Astrocyte of the spinal cord (primary cell): ENCODE data around the gene GALNT2.

Experiments used
- DNase-seq: peaks from one replicate; pipeline ENCODE4 v3.0.0; 2011; ENCODE audit warnings: low read depth, low spot score
- H3K4me3 ChIP-seq: 2 replicates; pipeline ENCODE4 v1.5.1; 2011; ENCODE audit warnings: low read depth, mild to moderate bottlenecking, low read length, moderate library complexity
- in situ Hi-C: cut with HindIII; loops from 2 replicates; pipeline ENCODE4 v1.10.0; 2017; ENCODE audit warnings: low sequenced_read_pairs
- TF ChIP-seq, protein P1 (sequence below): IDR thresholded peaks from 2 replicates; pipeline ENCODE4 v1.5.1; 2012; ENCODE audit warnings: low read depth, mild to moderate bottlenecking, low read length, inconsistent platforms

The GALNT2 gene

DNA sequence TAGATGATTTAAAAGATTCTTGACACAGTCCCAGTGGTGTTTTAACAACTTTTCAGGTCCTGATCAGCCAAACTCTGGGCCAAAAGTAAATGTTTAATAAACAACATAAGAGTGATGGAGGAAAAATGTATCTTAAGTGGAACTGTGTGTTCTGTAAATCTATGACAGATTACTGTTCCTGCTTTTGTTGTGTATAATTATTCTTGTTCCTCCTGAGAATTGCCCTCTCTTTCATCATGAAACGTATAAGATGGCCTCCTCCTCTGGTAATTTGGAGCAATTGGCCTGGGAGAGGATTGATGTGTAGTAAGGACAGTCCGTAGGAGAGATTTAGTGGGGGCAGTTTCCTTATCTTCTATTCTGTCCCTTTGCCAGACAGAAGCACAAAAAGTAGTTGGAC is 34.5 kb downstream of the GALNT2 start:
- H3K4me3 ChIP-seq, result no peak overlapping the region
- DNase-seq, result no peak
- TF ChIP-seq, protein P1, sequence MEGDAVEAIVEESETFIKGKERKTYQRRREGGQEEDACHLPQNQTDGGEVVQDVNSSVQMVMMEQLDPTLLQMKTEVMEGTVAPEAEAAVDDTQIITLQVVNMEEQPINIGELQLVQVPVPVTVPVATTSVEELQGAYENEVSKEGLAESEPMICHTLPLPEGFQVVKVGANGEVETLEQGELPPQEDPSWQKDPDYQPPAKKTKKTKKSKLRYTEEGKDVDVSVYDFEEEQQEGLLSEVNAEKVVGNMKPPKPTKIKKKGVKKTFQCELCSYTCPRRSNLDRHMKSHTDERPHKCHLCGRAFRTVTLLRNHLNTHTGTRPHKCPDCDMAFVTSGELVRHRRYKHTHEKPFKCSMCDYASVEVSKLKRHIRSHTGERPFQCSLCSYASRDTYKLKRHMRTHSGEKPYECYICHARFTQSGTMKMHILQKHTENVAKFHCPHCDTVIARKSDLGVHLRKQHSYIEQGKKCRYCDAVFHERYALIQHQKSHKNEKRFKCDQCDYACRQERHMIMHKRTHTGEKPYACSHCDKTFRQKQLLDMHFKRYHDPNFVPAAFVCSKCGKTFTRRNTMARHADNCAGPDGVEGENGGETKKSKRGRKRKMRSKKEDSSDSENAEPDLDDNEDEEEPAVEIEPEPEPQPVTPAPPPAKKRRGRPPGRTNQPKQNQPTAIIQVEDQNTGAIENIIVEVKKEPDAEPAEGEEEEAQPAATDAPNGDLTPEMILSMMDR, result no peak
- in situ Hi-C loops, result no loop called here

DNA sequence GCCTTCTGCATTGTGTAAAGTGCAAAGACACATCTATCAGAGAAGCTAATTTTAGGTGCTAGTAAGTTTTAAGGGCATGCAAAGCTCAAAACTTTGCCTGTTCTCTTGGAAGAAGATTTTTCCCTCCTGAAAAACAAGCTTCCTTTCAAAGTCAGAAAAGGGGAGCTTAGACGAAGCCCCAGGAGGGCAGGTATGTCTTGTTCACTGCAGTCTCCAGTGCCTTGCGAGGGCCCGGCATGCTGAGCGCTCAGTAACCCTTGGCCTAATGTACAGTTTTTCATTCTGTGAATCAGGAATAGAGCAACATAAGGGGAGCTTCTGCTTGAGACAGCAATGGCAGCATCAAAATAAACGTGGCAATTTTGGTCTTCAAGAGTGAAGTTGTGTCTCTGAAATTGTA is 35.0 kb downstream of the GALNT2 start:
- no peak for DNase-seq
- TF ChIP-seq, protein P1, result no peak

DNA sequence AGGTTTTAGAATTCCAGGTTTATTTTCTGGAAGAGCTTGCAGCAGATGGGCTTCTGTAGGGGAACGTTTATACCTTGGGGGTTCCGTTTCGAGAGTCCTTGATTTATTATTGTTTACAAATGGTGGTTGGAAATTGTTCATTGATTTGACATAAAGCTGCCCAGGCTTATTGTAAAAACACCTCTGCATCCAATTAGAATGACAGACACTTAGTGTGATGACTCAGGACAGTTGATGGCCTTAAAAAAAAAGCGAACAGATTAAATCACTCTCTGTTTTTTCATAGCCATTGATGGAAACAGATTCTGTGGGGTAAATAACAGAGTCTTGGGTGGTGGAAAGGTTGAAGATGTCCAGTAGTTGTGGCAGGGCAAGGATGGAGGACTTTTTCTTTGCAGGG is 35.4 kb downstream of the GALNT2 start:
- no peak overlapping the region for H3K4me3 ChIP-seq
- TF ChIP-seq, protein P1, result no peak
- in situ Hi-C loops, result no loop called here
- DNase-seq, result no peak

More for the DNA sequence above, 35.0 kb downstream of the GALNT2 start:
- no peak overlapping the region for H3K4me3 ChIP-seq
- in situ Hi-C loops, result no loop called here

DNA sequence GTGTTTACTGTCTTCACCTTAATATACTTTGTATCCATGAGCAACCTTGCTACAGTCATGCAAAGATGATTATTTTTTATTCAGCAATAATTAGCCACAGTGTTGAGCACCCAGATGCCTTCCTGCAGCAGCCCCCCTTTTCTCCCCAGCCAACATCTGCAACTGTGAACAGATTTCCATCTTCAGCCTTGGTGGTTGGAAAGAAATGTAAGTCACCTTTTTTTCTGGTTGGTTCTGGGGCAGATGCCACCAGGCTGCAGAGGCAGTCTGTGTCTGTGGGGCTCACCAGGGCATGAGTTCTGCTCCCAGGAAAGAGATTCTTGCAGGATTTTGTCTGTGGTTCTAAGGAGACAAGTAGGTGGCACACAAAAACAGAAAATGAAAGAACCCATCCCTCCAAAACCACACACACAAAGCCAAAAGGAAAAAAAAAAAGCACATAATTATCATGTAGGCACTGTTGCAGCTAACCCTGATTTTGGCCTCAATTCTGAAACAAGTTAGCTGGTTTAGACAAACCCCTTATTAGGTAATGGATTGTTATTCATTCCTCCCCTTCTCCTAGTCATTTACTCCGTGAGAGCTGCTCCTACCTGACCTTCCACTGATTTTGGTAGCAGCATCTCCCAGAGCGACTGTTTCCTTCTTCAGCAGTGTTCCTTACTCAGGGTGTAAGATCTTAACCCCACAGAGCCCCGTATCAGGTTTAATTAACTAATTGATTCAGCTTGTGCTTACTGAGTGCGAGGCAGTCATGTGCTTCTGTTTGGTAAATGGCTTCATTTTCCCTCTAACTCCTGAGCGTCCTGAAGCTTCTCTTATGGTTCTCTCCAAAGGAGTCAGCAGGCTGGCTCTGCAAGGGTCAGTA is 36.5 kb downstream of the GALNT2 start:
- H3K4me3 ChIP-seq, result no peak overlapping the region
- peak; percentile 45 for DNase-seq
- in situ Hi-C loops, result no loop called here
- TF ChIP-seq, protein P1, result no peak

DNA sequence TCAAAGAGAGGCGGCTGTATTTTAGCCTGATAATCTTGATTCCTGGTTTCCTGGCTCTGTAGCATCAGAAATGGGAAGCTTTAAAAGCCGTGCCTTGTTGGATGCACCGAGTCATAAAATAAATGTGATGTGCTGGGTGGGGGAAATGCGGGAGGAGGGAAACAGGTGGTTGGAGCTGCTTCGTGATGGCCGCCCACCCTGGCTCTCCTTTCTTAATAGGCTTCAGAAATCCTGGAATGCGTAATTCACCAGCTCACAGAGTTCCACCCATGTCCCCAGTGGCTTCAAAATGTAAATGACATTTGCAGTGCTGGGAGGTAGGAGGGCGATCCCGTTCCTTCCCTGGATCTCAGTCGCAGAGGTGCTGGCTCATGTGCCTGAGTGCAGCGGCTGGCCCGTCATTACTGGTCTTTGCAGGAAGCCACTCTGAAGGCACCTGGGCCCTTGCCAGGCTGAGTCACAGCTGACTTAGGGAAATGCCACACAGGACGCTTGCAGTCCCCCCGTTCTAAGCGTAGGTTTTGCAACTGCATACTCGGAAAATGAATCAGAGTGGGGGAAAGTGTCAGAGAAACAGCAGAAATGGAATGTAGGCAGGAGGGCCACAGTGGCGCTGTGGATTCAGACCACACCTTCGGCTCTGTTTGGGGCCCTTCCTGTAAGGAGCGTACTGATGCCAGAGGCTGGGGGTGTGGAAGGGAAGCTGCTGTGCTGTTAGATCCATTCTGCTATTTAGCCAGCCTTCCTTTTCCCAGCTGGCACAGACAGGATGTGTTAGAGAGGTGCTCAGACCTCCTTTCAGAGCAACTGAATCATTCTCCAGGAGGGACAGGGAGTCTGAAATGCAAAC is 37.6 kb downstream of the GALNT2 start:
- in situ Hi-C loops, result no loop called here
- DNase-seq, result peak; percentile 99
- no peak overlapping the region for H3K4me3 ChIP-seq
- TF ChIP-seq, protein P1, result peak; percentile 10

DNA sequence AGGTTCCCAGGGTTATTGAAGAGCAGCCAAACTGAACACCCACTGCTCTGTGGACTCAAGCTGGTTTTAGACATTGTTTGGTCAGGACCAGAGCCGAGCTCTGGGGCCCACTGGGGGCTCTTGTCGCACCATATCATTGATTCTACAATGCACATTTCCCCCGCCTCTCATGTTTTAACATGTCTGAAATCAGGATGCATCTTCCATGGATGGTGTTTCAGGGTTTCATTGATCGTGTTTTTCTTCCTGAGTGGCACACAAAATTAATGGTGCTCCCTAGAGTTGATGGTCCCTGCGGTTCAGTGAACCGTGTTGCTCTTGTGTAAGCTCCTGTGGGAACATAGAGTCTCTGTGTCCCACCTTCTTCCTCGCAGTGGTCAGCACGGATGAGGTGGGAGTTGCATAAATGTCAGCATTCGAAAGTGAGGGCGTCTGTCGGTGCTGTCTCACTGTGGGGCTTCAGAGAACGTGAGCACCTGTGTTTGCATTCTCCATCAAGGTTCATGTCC is 38.3 kb downstream of the GALNT2 start:
- in situ Hi-C loops, result no loop called here
- H3K4me3 ChIP-seq, result no peak overlapping the region
- DNase-seq, result no peak
- TF ChIP-seq, protein P1, result no peak
